Natural killer cell (primary cell): ENCODE measurements around the gene LY6G5C. TPM values are rescaled to one million over a fixed set of nuclear protein-coding genes. Genes with fewer than 3 reads are reported as not detected.

Experiments used
- ATAC-seq, 3 donors: fragments of 150-1000 bp in 2 of 3; fragments of 200-7000 bp in 1 of 3; cut with Tn5 transposase; 1 replicate in 1 of 3; 2 replicates in 2 of 3; pipeline ENCODE4 v1.10.0; 2021; ENCODE audit warnings: mild to moderate bottlenecking in 2 of 3, moderate library complexity in 2 of 3
- DNase-seq, 2 donors: peaks; one replicate each; pipeline versions ENCODE4 v3.0.0 to v3.0.0-alpha.2; 2013 to 2021; ENCODE audit warnings: mixed read lengths in 1 of 2
- H3K27ac ChIP-seq: one replicate; pipeline ENCODE4 v1.5.1; 2013; ENCODE audit warnings: mild to moderate bottlenecking, low read length
- H3K27me3 ChIP-seq: one replicate; pipeline ENCODE4 v1.6.1; 2013; ENCODE audit warnings: low read length; ENCODE audit not compliant: control insufficient read depth, insufficient read depth
- H3K36me3 ChIP-seq: one replicate; pipeline ENCODE4 v1.6.1; 2013; ENCODE audit warnings: low read length; ENCODE audit not compliant: control insufficient read depth, insufficient read depth
- H3K4me1 ChIP-seq: one replicate; pipeline ENCODE4 v1.6.1; 2013; ENCODE audit warnings: low read length; ENCODE audit not compliant: control insufficient read depth, insufficient read depth
- H3K4me3 ChIP-seq: one replicate; pipeline ENCODE4 v1.5.1; 2013; ENCODE audit warnings: low read length
- H3K9me3 ChIP-seq: one replicate; pipeline ENCODE4 v1.6.1; 2013; ENCODE audit warnings: low read length; ENCODE audit not compliant: control insufficient read depth, insufficient read depth
- H3K27ac Mint-ChIP-seq, 2 donors: one replicate each; pipeline ENCODE4 v1.8.0; 2022; ENCODE audit warnings: mild to moderate bottlenecking in 2 of 2, mixed read lengths in 2 of 2, moderate library complexity in 1 of 2
- H3K27me3 Mint-ChIP-seq, 2 donors: one replicate each; pipeline ENCODE4 v1.8.0; 2022; ENCODE audit warnings: low read depth in 2 of 2, mixed read lengths in 2 of 2
- H3K36me3 Mint-ChIP-seq: one replicate; pipeline ENCODE4 v1.8.0; 2022; ENCODE audit warnings: mixed read lengths
- H3K4me1 Mint-ChIP-seq, 2 donors: one replicate each; pipeline ENCODE4 v1.8.0; 2022; ENCODE audit warnings: mixed read lengths in 2 of 2
- H3K4me3 Mint-ChIP-seq: one replicate; pipeline ENCODE4 v1.8.0; 2022; ENCODE audit warnings: mild to moderate bottlenecking, moderate library complexity, mixed read lengths
- H3K9me3 Mint-ChIP-seq, 2 donors: one replicate each; pipeline ENCODE4 v1.8.0; 2022; ENCODE audit warnings: mixed read lengths in 2 of 2
- WGBS: methylation state at CpG from one replicate; pipeline ENCODE4 v1.1.7; 2013; ENCODE audit warnings: missing lambda C conversion rate; ENCODE audit not compliant: insufficient coverage; 5-methylcytosine and 5-hydroxymethylcytosine counted together
- intact Hi-C: fragments of 100-400 bp; cut with micrococcal nuclease; formaldehyde crosslinking; loops from one replicate; pipeline ENCODE4 v1.14.2; 2022
- total RNA-seq, 4 donors: library from RNA; stranded (reverse); fragments of 120-200 nt in 1 of 4; gene quantifications; one replicate each; pipeline versions ENCODE4 v1.2.3 to v1.2.4, GENCODE V29; 2013 to 2022
- TF ChIP-seq, protein P1 (sequence below): fragments of 200-600 bp; IDR thresholded peaks from one replicate; pipeline ENCODE4 v1.8.0; 2022; ENCODE audit warnings: antibody characterized with exemption

Gene LY6G5C
- total RNA-seq, 3 donors from 2014 or later (not counting 1 experiment from before 2014, with no cell fraction given), result 2.0 to 7.9 (median 2.7) TPM

DNA sequence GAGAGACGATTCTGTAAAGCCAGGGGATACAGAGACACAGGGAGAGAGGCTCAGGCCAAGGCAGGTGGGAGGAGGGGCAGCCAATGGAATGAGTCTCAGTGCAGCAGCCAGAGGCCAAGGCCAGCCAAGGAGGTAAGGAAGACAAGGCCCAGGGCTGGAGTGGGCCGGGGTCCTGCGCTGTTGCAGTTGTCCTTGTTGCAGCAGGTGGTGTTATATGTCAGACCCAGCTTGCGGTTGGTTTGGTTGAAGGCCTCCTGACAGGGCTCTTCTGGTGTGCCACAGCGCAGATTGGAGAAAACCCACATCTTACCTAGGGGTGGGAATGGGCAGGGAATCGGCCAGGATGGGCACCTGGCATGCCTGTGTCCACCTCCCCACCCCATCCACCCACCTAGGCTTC, 38.1 kb upstream of the LY6G5C start:
- TF ChIP-seq, protein P1, sequence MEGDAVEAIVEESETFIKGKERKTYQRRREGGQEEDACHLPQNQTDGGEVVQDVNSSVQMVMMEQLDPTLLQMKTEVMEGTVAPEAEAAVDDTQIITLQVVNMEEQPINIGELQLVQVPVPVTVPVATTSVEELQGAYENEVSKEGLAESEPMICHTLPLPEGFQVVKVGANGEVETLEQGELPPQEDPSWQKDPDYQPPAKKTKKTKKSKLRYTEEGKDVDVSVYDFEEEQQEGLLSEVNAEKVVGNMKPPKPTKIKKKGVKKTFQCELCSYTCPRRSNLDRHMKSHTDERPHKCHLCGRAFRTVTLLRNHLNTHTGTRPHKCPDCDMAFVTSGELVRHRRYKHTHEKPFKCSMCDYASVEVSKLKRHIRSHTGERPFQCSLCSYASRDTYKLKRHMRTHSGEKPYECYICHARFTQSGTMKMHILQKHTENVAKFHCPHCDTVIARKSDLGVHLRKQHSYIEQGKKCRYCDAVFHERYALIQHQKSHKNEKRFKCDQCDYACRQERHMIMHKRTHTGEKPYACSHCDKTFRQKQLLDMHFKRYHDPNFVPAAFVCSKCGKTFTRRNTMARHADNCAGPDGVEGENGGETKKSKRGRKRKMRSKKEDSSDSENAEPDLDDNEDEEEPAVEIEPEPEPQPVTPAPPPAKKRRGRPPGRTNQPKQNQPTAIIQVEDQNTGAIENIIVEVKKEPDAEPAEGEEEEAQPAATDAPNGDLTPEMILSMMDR, result no peak
- ATAC-seq, result no peak
- H3K4me3 Mint-ChIP-seq, result no peak overlapping the region

DNA sequence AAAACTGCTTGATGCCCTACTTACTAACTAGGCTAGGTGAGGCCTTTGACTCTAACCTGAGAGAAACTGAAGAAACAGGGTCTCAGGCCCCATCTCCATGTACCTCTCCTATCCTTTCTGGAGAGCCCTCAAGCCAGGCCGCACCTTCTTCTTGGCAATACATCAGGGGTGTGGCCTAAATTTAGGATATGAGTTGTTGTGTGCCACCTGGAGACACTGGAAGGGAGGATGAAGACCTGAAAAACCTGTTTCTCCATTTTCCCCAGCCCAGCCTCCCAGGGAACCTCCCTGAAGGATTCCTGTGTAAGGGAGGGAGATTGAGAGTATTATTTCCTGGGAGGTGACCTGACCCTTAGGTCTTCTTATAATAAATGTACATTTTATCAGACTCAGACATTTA, 37.4 kb upstream of the LY6G5C start:
- Mint-ChIP-seq H3K9me3 (no peaks in the 10 kb centered on the region), H3K4me1 (peaks cover 3 to 8% of the 10 kb centered on the region in 2 donors), H3K36me3 (no peaks in the 10 kb centered on the region), H3K4me3 (no peak overlapping the region), H3K27me3 (peaks cover 0 to 6% of the 10 kb centered on the region in 2 donors), H3K27ac (no peak overlapping the region)
- WGBS, result 80% methylated on average over 1 of the region's 1 CpG
- H3K9me3 ChIP-seq, result no peaks in the 10 kb centered on the region
- peaks cover 5% of the 10 kb centered on the region for H3K4me1 ChIP-seq
- TF ChIP-seq, protein P1, result no peak
- no peaks in the 10 kb centered on the region for H3K27me3 ChIP-seq
- DNase-seq (no peak), ATAC-seq (no peak)
- H3K4me3 ChIP-seq, result no peak overlapping the region
- no peaks in the 10 kb centered on the region for H3K36me3 ChIP-seq
- intact Hi-C loops, result no loop called here
- no peak overlapping the region for H3K27ac ChIP-seq

More for the DNA sequence above, 38.1 kb upstream of the LY6G5C start:
- Histone ChIP-seq H3K4me1 (peaks cover 13% of the 10 kb centered on the region), H3K27me3 (no peaks in the 10 kb centered on the region), H3K9me3 (no peaks in the 10 kb centered on the region), H3K27ac (no peak overlapping the region), H3K36me3 (no peaks in the 10 kb centered on the region), H3K4me3 (no peak overlapping the region)
- WGBS, result 83% methylated on average over 5 of the region's 6 CpGs
- Mint-ChIP-seq H3K9me3 (no peaks in the 10 kb centered on the region), H3K36me3 (no peaks in the 10 kb centered on the region), H3K27me3 (peaks cover 0 to 5% of the 10 kb centered on the region in 2 donors), H3K27ac (no peak overlapping the region), H3K4me1 (peaks cover 8 to 16% of the 10 kb centered on the region in 2 donors)
- no peak for DNase-seq
- intact Hi-C loops, result no loop called here

DNA sequence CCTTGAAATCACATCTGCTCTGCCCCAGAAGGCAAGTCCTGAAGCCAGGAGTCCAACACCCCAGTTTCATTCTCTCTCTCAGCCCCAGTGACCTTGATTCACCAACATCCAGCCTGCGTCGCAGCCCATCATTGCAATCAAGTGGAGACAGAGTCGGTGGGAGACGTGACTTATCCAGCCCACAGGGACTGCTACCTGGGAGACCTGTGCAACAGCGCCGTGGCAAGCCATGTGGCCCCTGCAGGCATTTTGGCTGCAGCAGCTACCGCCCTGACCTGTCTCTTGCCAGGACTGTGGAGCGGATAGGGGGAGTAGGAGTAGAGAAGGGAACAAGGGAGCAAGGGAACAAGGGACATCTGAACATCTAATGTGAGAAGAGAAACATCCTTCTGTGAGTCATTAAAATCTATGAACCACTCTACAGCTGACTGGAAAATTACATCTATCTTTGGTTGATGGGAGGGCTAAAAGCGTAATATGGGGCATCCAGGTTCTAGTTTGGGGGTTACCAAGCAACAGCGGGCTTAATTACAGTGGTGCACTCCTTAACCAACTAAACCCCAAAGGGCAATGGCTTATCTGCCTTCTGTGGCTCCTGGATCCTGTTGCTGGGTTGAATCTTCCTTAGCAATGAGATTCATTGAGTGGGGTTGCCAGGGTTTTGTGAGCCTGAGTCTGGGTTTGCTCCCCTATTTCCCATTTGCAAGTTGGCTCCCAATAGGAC, 36.8 kb upstream of the LY6G5C start:
- H3K36me3 Mint-ChIP-seq, result no peaks in the 10 kb centered on the region
- ATAC-seq, result no peak
- H3K27me3 Mint-ChIP-seq, result peaks cover 0 to 6% of the 10 kb centered on the region in 2 donors
- WGBS, result 97% methylated on average over 10 of the region's 10 CpGs
- no peaks in the 10 kb centered on the region for H3K9me3 ChIP-seq
- H3K27me3 ChIP-seq, result no peaks in the 10 kb centered on the region
- H3K9me3 Mint-ChIP-seq, result no peaks in the 10 kb centered on the region
- no peaks in the 10 kb centered on the region for H3K36me3 ChIP-seq
- peaks cover 0 to 5% of the 10 kb centered on the region in 2 donors for H3K4me1 Mint-ChIP-seq
- intact Hi-C loops, result no loop called here
- no peak overlapping the region for H3K27ac Mint-ChIP-seq
- H3K4me3 ChIP-seq, result no peak overlapping the region
- no peak overlapping the region for H3K27ac ChIP-seq
- H3K4me1 ChIP-seq, result no peaks in the 10 kb centered on the region
- TF ChIP-seq, protein P1, result no peak
- H3K4me3 Mint-ChIP-seq, result no peak overlapping the region
- no peak for DNase-seq
